A673 (cell line): ENCODE measurements around the gene SMIM5. TPM values are rescaled to one million over a fixed set of nuclear protein-coding genes. Genes with fewer than 3 reads are reported as not detected.

Source experiments
- BruUV-seq: library from RNA; stranded (reverse); fragments of 400-500 nt; replicated peaks from 2 replicates; lab custom pipeline; 2021; lab: Mats Ljungman, UMichigan
- CTCF ChIA-PET: fragments of 300-600 bp; sonication (Branson Sonifier 250); formaldehyde crosslinking; loops from one replicate; lab custom pipeline; 2022; ENCODE audit warnings: antibody characterized with exemption; lab: Charles Lee
- POLR2A ChIA-PET: fragments of 300-600 bp; sonication (Branson Sonifier 250); formaldehyde crosslinking; loops from one replicate; lab custom pipeline; 2022; ENCODE audit warnings: antibody characterized with exemption; ENCODE audit not compliant: low non-redundant PET; lab: Charles Lee
- DNase-seq: peaks from one replicate; pipeline ENCODE4 v3.0.0-alpha.2; 2015; ENCODE audit warnings: low spot score
- H3K27ac ChIP-seq: fragments of 200-600 bp; sonication (generic); 2 replicates; pipeline ENCODE4 v1.5.1; 2016; ENCODE audit warnings: mixed run types, low read depth, mild to moderate bottlenecking, mixed read lengths, antibody characterized with exemption, low read length; ENCODE audit not compliant: poor library complexity, severe bottlenecking
- H3K27me3 ChIP-seq: fragments of 200-600 bp; sonication (generic); replicated peaks from 2 replicates; pipeline ENCODE4 v1.6.1; 2017; ENCODE audit warnings: mixed run types, low read depth, mild to moderate bottlenecking, mixed read lengths, antibody characterized with exemption, low read length; ENCODE audit not compliant: insufficient read depth, poor library complexity
- H3K36me3 ChIP-seq: fragments of 200-600 bp; sonication (generic); 2 replicates; pipeline ENCODE4 v1.6.1; 2016; ENCODE audit warnings: mixed run types, mild to moderate bottlenecking, mixed read lengths, antibody characterized with exemption, low read length; ENCODE audit not compliant: insufficient read depth, poor library complexity, severe bottlenecking
- H3K4me1 ChIP-seq: fragments of 200-600 bp; sonication (generic); 2 replicates; pipeline ENCODE4 v1.6.1; 2017; ENCODE audit warnings: mixed run types, mild to moderate bottlenecking, mixed read lengths, antibody characterized with exemption, low read length; ENCODE audit not compliant: insufficient read depth, poor library complexity, severe bottlenecking
- H3K4me3 ChIP-seq: fragments of 200-600 bp; sonication (generic); 2 replicates; pipeline ENCODE4 v1.5.1; 2016; ENCODE audit warnings: low read depth, mixed run types, mild to moderate bottlenecking, mixed read lengths, low read length; ENCODE audit not compliant: poor library complexity, severe bottlenecking
- H3K9me3 ChIP-seq: fragments of 200-600 bp; sonication (generic); 2 replicates; pipeline ENCODE4 v1.6.1; 2016; ENCODE audit warnings: mixed run types, low read depth, mild to moderate bottlenecking, mixed read lengths, antibody characterized with exemption, low read length; ENCODE audit not compliant: poor library complexity, severe bottlenecking
- EZH2 ChIP-seq: fragments of 200-600 bp; sonication (generic); IDR thresholded peaks from 2 replicates; pipeline ENCODE4 v1.6.1; 2017; ENCODE audit warnings: borderline replicate concordance, low read depth, mild to moderate bottlenecking, mixed read lengths, antibody characterized with exemption, low read length; ENCODE audit not compliant: poor library complexity, severe bottlenecking
- intact Hi-C: fragments of 100-400 bp; cut with micrococcal nuclease; formaldehyde crosslinking; loops from one replicate; pipeline ENCODE4 v1.10.0; 2022; ENCODE audit not compliant: unreplicated experiment
- total RNA-seq: library from RNA; stranded (reverse); gene quantifications from 2 replicates; pipeline ENCODE4 v1.2.3, GENCODE V29; 2021
- TF ChIP-seq, protein P1 (sequence below): fragments of 300-800, 200-600 bp; sonication (generic); conservative IDR thresholded peaks from 2 replicates; pipeline ENCODE4 v1.5.1; 2017; ENCODE audit warnings: low read depth, mild to moderate bottlenecking, antibody characterized with exemption, low read length, moderate library complexity, mixed read lengths

The SMIM5 gene
- total RNA-seq, 1 experiment from 2014 or later, result not detected

DNA sequence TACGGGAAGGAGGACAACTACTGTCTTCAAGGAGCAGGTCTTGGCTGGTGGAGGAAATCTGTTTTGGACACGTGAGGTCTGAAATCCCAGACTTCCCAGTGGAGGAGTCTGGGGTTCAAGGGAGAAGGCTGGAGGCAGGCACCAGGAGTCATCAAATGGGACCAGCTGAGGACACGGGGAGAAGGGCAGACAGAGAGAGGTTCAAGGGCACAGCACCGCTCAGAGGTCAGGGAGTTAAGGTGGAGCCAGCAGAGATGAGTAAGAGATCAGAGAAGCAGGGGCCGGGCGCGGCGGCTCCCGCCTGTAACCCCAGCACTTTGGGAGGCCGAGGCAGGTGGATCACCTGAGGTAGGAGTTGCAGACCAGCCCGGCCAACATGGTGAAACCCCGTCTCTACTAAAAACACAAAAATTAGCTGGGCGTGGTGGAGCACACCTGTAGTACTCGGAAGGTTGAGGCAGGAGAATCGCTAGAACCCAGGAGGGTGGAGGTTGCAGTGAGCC, 10.4 kb upstream of the SMIM5 start:
- Histone ChIP-seq H3K27ac (no peak overlapping the region), H3K4me3 (no peak overlapping the region), H3K36me3 (no peaks in the 10 kb centered on the region), H3K9me3 (no peaks in the 10 kb centered on the region), H3K27me3 (no peaks in the 10 kb centered on the region), H3K4me1 (no peaks in the 10 kb centered on the region)
- POLR2A ChIA-PET, result no interaction called here
- CTCF ChIA-PET, result no interaction called here
- no TSS peak for BruUV-seq
- no peak for DNase-seq
- TF ChIP-seq EZH2, result no peak
- TF ChIP-seq, protein P1, sequence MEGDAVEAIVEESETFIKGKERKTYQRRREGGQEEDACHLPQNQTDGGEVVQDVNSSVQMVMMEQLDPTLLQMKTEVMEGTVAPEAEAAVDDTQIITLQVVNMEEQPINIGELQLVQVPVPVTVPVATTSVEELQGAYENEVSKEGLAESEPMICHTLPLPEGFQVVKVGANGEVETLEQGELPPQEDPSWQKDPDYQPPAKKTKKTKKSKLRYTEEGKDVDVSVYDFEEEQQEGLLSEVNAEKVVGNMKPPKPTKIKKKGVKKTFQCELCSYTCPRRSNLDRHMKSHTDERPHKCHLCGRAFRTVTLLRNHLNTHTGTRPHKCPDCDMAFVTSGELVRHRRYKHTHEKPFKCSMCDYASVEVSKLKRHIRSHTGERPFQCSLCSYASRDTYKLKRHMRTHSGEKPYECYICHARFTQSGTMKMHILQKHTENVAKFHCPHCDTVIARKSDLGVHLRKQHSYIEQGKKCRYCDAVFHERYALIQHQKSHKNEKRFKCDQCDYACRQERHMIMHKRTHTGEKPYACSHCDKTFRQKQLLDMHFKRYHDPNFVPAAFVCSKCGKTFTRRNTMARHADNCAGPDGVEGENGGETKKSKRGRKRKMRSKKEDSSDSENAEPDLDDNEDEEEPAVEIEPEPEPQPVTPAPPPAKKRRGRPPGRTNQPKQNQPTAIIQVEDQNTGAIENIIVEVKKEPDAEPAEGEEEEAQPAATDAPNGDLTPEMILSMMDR, result no peak
- intact Hi-C loops, result no loop called here

DNA sequence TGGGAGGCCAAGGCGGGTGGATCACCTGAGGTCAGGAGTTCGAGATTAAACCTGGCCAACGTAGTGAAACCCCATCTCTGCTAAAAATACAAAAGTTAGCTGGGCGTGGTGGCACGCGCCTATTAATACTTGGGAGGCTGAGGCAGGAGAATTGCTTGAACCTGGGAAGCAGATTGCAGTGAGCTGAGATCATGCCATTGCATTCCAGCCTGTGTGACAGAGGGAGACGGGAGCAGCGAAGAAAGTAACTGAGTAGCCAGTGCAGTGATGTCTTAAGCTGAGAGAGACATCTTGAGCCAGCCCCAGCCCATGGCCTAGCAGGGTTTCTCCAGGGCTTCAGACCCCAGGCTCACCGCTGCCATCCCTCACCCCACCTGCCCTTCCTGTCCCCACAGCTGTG, 9.8 kb upstream of the SMIM5 start:
- Histone ChIP-seq H3K9me3 (no peaks in the 10 kb centered on the region), H3K36me3 (no peaks in the 10 kb centered on the region), H3K4me3 (no peak overlapping the region), H3K27ac (no peak overlapping the region), H3K27me3 (no peaks in the 10 kb centered on the region), H3K4me1 (no peaks in the 10 kb centered on the region)
- ChIA-PET POLR2A (no interaction called here), CTCF (no interaction called here)
- TF ChIP-seq, protein P1, result no peak
- no peak for TF ChIP-seq EZH2
- no TSS peak for BruUV-seq
- intact Hi-C loops, result no loop called here
- no peak for DNase-seq

DNA sequence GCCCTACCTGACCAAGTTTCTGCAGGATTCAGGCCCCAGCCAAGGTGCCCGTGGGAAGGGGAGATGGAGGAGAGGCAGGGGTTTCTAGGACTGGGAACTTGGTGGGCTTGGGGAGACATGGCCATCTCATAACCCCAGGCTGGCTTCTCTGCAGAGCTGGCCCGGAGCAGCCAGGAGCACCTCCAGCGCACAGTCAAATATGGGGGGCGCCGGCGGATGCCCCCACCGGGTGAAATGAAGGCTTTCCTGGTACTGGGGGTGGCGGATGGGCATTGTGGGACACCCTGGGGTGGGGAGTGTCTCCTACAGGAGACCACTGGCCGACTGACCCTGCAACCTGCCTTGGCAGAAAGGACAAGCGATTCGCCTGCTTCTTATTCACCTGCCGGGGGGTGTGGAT, 9.2 kb upstream of the SMIM5 start:
- DNase-seq, result no peak
- H3K4me1 ChIP-seq, result no peaks in the 10 kb centered on the region
- H3K27ac ChIP-seq, result no peak overlapping the region
- no TSS peak for BruUV-seq
- H3K4me3 ChIP-seq, result no peak overlapping the region
- POLR2A ChIA-PET, result no interaction called here
- no peaks in the 10 kb centered on the region for H3K27me3 ChIP-seq
- CTCF ChIA-PET, result interaction anchor here (0.6 to 2.1 kb wide), 2 partner anchors 15 to 23 kb away, joined by 5 to 6 read pairs; no protein-coding TSS in a partner anchor
- no peaks in the 10 kb centered on the region for H3K9me3 ChIP-seq
- intact Hi-C loops, result no loop called here
- TF ChIP-seq, protein P1, result no peak
- no peak for TF ChIP-seq EZH2
- H3K36me3 ChIP-seq, result no peaks in the 10 kb centered on the region
